Testis (tissue), 3 donors: Measurements from ENCODE around the gene ARL15. TPM values are rescaled to one million over a fixed set of nuclear protein-coding genes. Genes with fewer than 3 reads are reported as not detected.
"Not testable (repeated sequence)": the region's sequence is repeated elsewhere in the genome, so short reads cannot be mapped to it uniquely, and the experiment has no call there.

Experiments
- DNase-seq: peaks from one replicate; pipeline ENCODE4 v3.0.0-alpha.2; 2019
- H3K27ac ChIP-seq, 2 donors: fragments of 200-600 bp; sonication (generic); one replicate each; pipeline ENCODE4 v1.5.1; 2019
- H3K27me3 ChIP-seq: fragments of 200-600 bp; sonication (generic); one replicate; pipeline ENCODE4 v1.5.1; 2019
- H3K36me3 ChIP-seq: fragments of 200-600 bp; sonication (generic); one replicate; pipeline ENCODE4 v1.5.1; 2017; ENCODE audit warnings: low read depth; ENCODE audit errors: missing control alignments
- H3K4me1 ChIP-seq: fragments of 200-600 bp; sonication (generic); one replicate; pipeline ENCODE4 v1.5.1; 2019
- H3K4me3 ChIP-seq, 2 donors: fragments of 200-600 bp; sonication (generic); one replicate each; pipeline ENCODE4 v1.5.1; 2017 to 2019
- H3K9me3 ChIP-seq: fragments of 200-600 bp; sonication (generic); one replicate; pipeline ENCODE4 v1.5.1; 2017
- POLR2A ChIP-seq: fragments of 450-650 bp; IDR thresholded peaks from one replicate; pipeline ENCODE4 v1.6.1; 2017; ENCODE audit warnings: antibody characterized with exemption, mild to moderate bottlenecking, moderate library complexity
- whole genome bisulfite sequencing, 2 donors: methylation state at CpG; one replicate each; pipeline ENCODE4 v1.1.5; 2018; 5-methylcytosine and 5-hydroxymethylcytosine counted together
- intact Hi-C: fragments of 100-400 bp; cut with DNase I; formaldehyde crosslinking; loops from one replicate; pipeline ENCODE4 v1.15.1; 2023; ENCODE audit warnings: low total_unique reads
- polyA plus RNA-seq: library from polyadenylated mRNA; stranded (reverse); fragments of 350-450 nt; fragmentation: Illumina TruSeq; extraction: RNeasy Lipid Tissue Mini Kit (QIAGEN cat#74804); gene quantifications from one replicate; pipeline ENCODE4 v1.2.3, GENCODE V29; 2014; ENCODE audit warnings: low read depth, low replicate concordance; ENCODE audit not compliant: insufficient read depth
- total RNA-seq, 2 donors: library from RNA; depleted of rRNA; stranded (reverse); fragments of >200 nt; gene quantifications; one replicate each; pipeline ENCODE4 v1.2.3, GENCODE V29; 2016
- TF ChIP-seq, protein P1 (sequence below), 3 experiments: fragments of 450-650 bp in 2 of 3; fragments of 200-600 bp in 1 of 3; sonication (generic) in 1 of 3; IDR thresholded peaks; one replicate each; pipeline ENCODE4 v1.5.1; 2016 to 2019; ENCODE audit warnings: antibody characterized with exemption in 3 of 3, mild to moderate bottlenecking in 2 of 3, moderate library complexity in 1 of 3

ARL15 gene
- total and polyA plus RNA-seq, 3 donors from 2014 or later, result 36.6 to 88.6 (median 75.2) TPM

DNA sequence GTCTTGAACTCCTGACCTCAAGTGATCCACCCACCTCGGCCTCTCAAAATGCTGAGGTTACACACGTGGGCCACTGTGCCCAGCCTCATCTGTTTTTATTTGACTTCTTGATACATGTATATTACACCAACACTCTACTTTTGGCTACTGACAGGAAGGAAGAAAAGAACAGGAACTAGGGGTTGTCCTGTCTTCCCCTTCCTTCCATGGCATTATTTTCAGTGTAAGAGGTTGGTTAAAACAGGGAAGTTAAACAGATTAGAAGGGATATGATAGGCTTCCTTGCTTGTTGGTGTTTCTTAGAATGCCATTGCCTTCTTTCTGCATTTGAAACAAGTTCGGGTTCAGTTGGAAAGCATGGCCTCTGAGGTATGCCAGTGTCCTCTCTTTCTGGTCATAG lies 437.1 kb downstream of the ARL15 start:
- intact Hi-C loops, result no loop called here
- DNase-seq, result no peak
- 83 to 92% methylated on average over 3 of the region's 3 CpGs for WGBS, 2 donors

DNA sequence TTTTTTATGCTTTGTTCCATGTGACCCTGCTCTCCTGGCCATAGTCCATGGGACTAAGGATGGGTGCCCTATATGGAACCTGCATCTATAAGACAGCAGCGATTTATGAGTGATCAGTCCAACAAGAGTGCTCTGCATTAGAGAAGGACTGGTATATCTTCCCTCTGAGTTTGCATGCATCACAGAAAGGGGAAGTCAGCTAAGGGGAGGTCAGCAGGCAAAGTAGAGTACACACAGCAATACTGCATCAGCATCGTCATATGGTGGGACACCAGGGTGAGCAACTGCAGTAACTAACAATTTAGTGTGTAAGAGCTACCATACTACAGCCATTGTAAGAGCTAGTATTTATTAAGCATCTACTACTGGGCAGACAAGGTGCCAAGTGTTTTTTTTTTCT lies 438.6 kb downstream of the ARL15 start:
- no peak overlapping the region for H3K4me3 ChIP-seq
- no peaks in the 10 kb centered on the region for H3K4me1 ChIP-seq
- 85 to 95% methylated on average over 2 of the region's 2 CpGs for WGBS, 2 donors
- intact Hi-C loops, result no loop called here
- TF ChIP-seq, protein P1, sequence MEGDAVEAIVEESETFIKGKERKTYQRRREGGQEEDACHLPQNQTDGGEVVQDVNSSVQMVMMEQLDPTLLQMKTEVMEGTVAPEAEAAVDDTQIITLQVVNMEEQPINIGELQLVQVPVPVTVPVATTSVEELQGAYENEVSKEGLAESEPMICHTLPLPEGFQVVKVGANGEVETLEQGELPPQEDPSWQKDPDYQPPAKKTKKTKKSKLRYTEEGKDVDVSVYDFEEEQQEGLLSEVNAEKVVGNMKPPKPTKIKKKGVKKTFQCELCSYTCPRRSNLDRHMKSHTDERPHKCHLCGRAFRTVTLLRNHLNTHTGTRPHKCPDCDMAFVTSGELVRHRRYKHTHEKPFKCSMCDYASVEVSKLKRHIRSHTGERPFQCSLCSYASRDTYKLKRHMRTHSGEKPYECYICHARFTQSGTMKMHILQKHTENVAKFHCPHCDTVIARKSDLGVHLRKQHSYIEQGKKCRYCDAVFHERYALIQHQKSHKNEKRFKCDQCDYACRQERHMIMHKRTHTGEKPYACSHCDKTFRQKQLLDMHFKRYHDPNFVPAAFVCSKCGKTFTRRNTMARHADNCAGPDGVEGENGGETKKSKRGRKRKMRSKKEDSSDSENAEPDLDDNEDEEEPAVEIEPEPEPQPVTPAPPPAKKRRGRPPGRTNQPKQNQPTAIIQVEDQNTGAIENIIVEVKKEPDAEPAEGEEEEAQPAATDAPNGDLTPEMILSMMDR (IDR thresholded peaks at IDR 0.05), result no peak
- no peak for TF ChIP-seq POLR2A
- H3K36me3 ChIP-seq, result no peaks in the 10 kb centered on the region
- no peaks in the 10 kb centered on the region for H3K9me3 ChIP-seq
- DNase-seq, result no peak
- H3K27ac ChIP-seq, result no peak overlapping the region
- H3K27me3 ChIP-seq, result no peaks in the 10 kb centered on the region

More for the DNA sequence above, 437.1 kb downstream of the ARL15 start:
- H3K27ac ChIP-seq, result no peak overlapping the region
- no peaks in the 10 kb centered on the region for H3K36me3 ChIP-seq
- H3K9me3 ChIP-seq, result no peaks in the 10 kb centered on the region
- no peak for TF ChIP-seq POLR2A
- TF ChIP-seq, protein P1 (IDR thresholded peaks at IDR 0.05), result no peak
- H3K4me3 ChIP-seq, result no peak overlapping the region
- H3K4me1 ChIP-seq, result no peaks in the 10 kb centered on the region
- H3K27me3 ChIP-seq, result no peaks in the 10 kb centered on the region

DNA sequence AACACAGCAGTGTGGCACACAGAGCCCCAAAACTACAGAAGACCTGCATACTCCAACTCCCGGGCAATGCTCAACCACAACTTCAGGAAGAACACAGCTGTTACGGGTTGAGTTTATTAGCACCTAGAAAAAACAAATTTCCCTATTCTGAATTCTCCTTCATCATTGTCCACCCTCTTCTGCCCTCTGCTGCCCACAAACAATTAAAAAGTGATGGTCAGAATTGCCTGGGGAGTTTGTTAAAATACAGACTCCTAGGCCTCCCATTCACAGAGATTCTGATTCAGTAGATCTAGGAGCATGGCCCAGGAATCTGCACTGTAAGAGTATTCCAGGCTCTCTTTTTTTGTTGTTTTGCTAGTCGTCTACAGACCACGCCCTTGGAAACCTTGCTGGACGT lies 439.3 kb downstream of the ARL15 start:
- TF ChIP-seq POLR2A, result no peak
- TF ChIP-seq, protein P1 (IDR thresholded peaks at IDR 0.05), result no peak

DNA sequence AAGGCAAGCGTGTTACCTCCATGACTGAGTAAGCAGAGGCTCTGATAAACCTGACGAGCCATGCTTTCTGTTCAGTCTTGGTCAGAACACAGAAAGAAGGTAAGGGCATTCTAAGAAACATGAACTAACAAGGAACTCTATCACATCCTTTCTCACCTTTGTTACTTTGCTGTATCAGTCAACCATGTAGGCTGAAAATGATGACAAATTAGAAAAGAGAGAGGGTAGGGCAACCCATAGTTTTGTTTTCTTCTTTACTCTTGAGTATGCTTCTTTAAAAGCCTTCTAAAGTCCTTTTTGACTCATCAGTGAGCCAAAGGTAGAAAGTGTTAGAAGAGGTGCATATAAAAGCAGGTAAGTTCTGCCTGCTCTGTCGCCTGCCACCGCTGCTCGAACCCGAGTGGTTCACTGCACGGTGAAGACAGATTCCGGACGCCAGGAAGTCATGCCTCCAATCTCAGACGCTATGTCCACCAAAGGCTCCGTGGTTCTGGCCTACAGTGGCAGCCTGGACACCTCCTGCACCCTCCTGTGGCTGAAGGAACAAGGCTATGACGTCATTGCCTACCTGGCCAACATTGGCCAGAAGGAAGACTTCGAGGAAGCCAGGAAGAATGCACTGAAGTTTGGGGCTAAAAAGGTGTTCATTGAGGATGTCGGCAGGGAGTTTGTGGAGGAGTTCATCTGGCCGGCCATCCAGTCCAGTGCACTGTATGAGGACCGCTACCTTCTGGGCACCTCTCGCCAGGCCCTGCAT lies 451.5 kb downstream of the ARL15 start:
- Histone ChIP-seq H3K4me3 (no peak overlapping the region), H3K36me3 (no peaks in the 10 kb centered on the region), H3K9me3 (no peaks in the 10 kb centered on the region), H3K27ac (no peak overlapping the region), H3K27me3 (no peaks in the 10 kb centered on the region), H3K4me1 (no peaks in the 10 kb centered on the region)
- intact Hi-C loops, result no loop called here
- DNase-seq, result no peak
- 84 to 91% methylated on average over 16 to 17 of the region's 17 CpGs for WGBS, 2 donors
- TF ChIP-seq, protein P1 (IDR thresholded peaks at IDR 0.05), result no peak
- TF ChIP-seq POLR2A, result no peak

More for the DNA sequence above, 439.3 kb downstream of the ARL15 start:
- Histone ChIP-seq H3K9me3 (no peaks in the 10 kb centered on the region), H3K4me3 (no peak overlapping the region), H3K4me1 (no peaks in the 10 kb centered on the region), H3K36me3 (no peaks in the 10 kb centered on the region), H3K27ac (no peak overlapping the region), H3K27me3 (no peaks in the 10 kb centered on the region)
- DNase-seq, result no peak
- WGBS, 2 donors, result 82 to 83% methylated on average over 5 of the region's 5 CpGs
- intact Hi-C loops, result no loop called here

DNA sequence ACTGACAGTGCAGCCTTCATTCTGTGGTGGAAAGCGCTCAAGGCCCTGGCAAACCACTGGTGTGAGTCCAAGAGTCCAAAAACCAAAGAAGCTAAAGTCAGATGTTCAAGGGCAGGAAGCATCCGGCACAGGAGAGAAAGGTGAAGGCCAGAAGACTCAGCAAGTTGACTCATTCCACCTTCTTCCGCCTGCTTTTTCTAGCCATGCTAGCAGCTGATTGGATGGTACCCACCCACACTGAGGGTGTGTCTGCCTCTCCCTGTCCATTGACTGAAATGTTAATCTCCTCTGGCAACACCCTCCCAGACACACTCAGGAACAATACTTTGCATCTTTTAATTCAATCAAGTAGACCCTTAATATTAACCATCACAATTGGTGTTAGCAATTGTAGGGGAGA lies 453.9 kb downstream of the ARL15 start:
- no peak for DNase-seq
- TF ChIP-seq, protein P1 (IDR thresholded peaks at IDR 0.05), result no peak
- TF ChIP-seq POLR2A, result no peak
- intact Hi-C loops, result no loop called here
- WGBS, 2 donors, result 76 to 92% methylated on average over 3 of the region's 3 CpGs
- H3K9me3 ChIP-seq, result no peaks in the 10 kb centered on the region
- H3K36me3 ChIP-seq, result no peaks in the 10 kb centered on the region
- no peaks in the 10 kb centered on the region for H3K27me3 ChIP-seq
- H3K4me3 ChIP-seq, result no peak overlapping the region
- no peaks in the 10 kb centered on the region for H3K4me1 ChIP-seq
- no peak overlapping the region for H3K27ac ChIP-seq

DNA sequence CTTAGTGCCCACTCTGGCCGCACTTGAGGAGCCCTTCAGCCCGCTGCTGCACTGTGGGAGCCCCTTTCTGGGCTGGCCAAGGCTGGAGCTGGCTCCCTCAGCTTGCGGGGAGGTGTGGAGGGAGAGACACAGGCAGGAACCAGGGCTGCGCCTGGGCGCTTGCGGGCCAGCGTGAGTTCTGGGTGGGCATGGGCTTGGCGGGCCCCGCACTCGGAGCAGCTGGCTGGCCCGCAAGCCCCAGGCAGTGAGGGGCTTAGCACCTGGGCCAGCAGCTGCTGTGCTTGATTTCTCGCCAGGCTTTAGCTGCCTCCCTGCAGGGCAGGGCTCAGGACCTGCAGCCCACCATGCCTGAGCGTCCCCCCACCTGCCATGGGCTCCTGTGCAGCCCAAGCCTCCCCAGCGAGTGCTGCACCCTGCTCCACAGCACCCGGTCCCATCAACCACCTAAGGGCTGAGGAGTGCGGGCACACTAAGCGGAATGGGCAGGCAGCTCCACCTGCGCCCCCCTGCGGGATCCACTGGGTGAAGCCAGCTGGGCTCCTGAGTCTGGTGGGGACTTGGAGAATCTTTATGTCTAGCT lies 473.4 kb downstream of the ARL15 start:
- H3K27ac ChIP-seq, H3K9me3 ChIP-seq, H3K4me3 ChIP-seq, DNase-seq, H3K27me3 ChIP-seq, H3K4me1 ChIP-seq, intact Hi-C loops, H3K36me3 ChIP-seq: not testable (repeated sequence)
- 89 to 94% methylated on average over 7 to 19 of the region's 19 CpGs for WGBS, 2 donors
